A673 (cell line): Measurements from ENCODE around the gene PRKG1. TPM values are rescaled to one million over a fixed set of nuclear protein-coding genes. Genes with fewer than 3 reads are reported as not detected.
A peak's percentile ranks its signal among the peaks of the same experiment; 100 is the strongest.

Source experiments
- BruUV-seq: library from RNA; stranded (reverse); fragments of 400-500 nt; replicated peaks from 2 replicates; lab custom pipeline; 2021; lab: Mats Ljungman, UMichigan
- CTCF ChIA-PET: fragments of 300-600 bp; sonication (Branson Sonifier 250); formaldehyde crosslinking; loops from one replicate; lab custom pipeline; 2022; ENCODE audit warnings: antibody characterized with exemption; lab: Charles Lee
- POLR2A ChIA-PET: fragments of 300-600 bp; sonication (Branson Sonifier 250); formaldehyde crosslinking; loops from one replicate; lab custom pipeline; 2022; ENCODE audit warnings: antibody characterized with exemption; ENCODE audit not compliant: low non-redundant PET; lab: Charles Lee
- DNase-seq: peaks from one replicate; pipeline ENCODE4 v3.0.0-alpha.2; 2015; ENCODE audit warnings: low spot score
- H3K27ac ChIP-seq: fragments of 200-600 bp; sonication (generic); 2 replicates; pipeline ENCODE4 v1.5.1; 2016; ENCODE audit warnings: mixed run types, low read depth, mild to moderate bottlenecking, mixed read lengths, antibody characterized with exemption, low read length; ENCODE audit not compliant: poor library complexity, severe bottlenecking
- H3K27me3 ChIP-seq: fragments of 200-600 bp; sonication (generic); replicated peaks from 2 replicates; pipeline ENCODE4 v1.6.1; 2017; ENCODE audit warnings: mixed run types, low read depth, mild to moderate bottlenecking, mixed read lengths, antibody characterized with exemption, low read length; ENCODE audit not compliant: insufficient read depth, poor library complexity
- H3K36me3 ChIP-seq: fragments of 200-600 bp; sonication (generic); 2 replicates; pipeline ENCODE4 v1.6.1; 2016; ENCODE audit warnings: mixed run types, mild to moderate bottlenecking, mixed read lengths, antibody characterized with exemption, low read length; ENCODE audit not compliant: insufficient read depth, poor library complexity, severe bottlenecking
- H3K4me1 ChIP-seq: fragments of 200-600 bp; sonication (generic); 2 replicates; pipeline ENCODE4 v1.6.1; 2017; ENCODE audit warnings: mixed run types, mild to moderate bottlenecking, mixed read lengths, antibody characterized with exemption, low read length; ENCODE audit not compliant: insufficient read depth, poor library complexity, severe bottlenecking
- H3K4me3 ChIP-seq: fragments of 200-600 bp; sonication (generic); 2 replicates; pipeline ENCODE4 v1.5.1; 2016; ENCODE audit warnings: low read depth, mixed run types, mild to moderate bottlenecking, mixed read lengths, low read length; ENCODE audit not compliant: poor library complexity, severe bottlenecking
- H3K9me3 ChIP-seq: fragments of 200-600 bp; sonication (generic); 2 replicates; pipeline ENCODE4 v1.6.1; 2016; ENCODE audit warnings: mixed run types, low read depth, mild to moderate bottlenecking, mixed read lengths, antibody characterized with exemption, low read length; ENCODE audit not compliant: poor library complexity, severe bottlenecking
- CTCF ChIP-seq: fragments of 300-800, 200-600 bp; sonication (generic); conservative IDR thresholded peaks from 2 replicates; pipeline ENCODE4 v1.5.1; 2017; ENCODE audit warnings: low read depth, mild to moderate bottlenecking, antibody characterized with exemption, low read length, moderate library complexity, mixed read lengths
- EZH2 ChIP-seq: fragments of 200-600 bp; sonication (generic); IDR thresholded peaks from 2 replicates; pipeline ENCODE4 v1.6.1; 2017; ENCODE audit warnings: borderline replicate concordance, low read depth, mild to moderate bottlenecking, mixed read lengths, antibody characterized with exemption, low read length; ENCODE audit not compliant: poor library complexity, severe bottlenecking
- intact Hi-C: fragments of 100-400 bp; cut with micrococcal nuclease; formaldehyde crosslinking; loops from one replicate; pipeline ENCODE4 v1.10.0; 2022; ENCODE audit not compliant: unreplicated experiment
- total RNA-seq: library from RNA; stranded (reverse); gene quantifications from 2 replicates; pipeline ENCODE4 v1.2.3, GENCODE V29; 2021

The PRKG1 gene
- total RNA-seq, 1 experiment from 2014 or later = 0.58 TPM

GRCh38 chr10:52332815-52333214 lies 1258.5 kb downstream of the PRKG1 start:
- BruUV-seq = no TSS peak
- H3K4me1 ChIP-seq = peaks cover 16% of the 10 kb centered on the region
- H3K36me3 ChIP-seq = no peaks in the 10 kb centered on the region
- intact Hi-C loops = no loop called here
- H3K27ac ChIP-seq = no peak overlapping the region
- no peak overlapping the region for H3K4me3 ChIP-seq
- TF ChIP-seq EZH2 (no peak), CTCF (no peak)
- ChIA-PET POLR2A (no interaction called here), CTCF (interaction anchor here (0.7 kb wide), 1 partner anchor 1084 kb away, joined by 13 read pairs; no protein-coding TSS in a partner anchor)
- H3K27me3 ChIP-seq = no peaks in the 10 kb centered on the region
- no peaks in the 10 kb centered on the region for H3K9me3 ChIP-seq
- DNase-seq = peak; percentile 22

GRCh38 chr10:52334595-52334994 lies 1260.3 kb downstream of the PRKG1 start:
- no peaks in the 10 kb centered on the region for H3K27me3 ChIP-seq
- no peaks in the 10 kb centered on the region for H3K36me3 ChIP-seq
- peaks cover 16% of the 10 kb centered on the region for H3K4me1 ChIP-seq
- DNase-seq = peak; percentile 82
- intact Hi-C loops = no loop called here
- POLR2A ChIA-PET = no interaction called here
- H3K9me3 ChIP-seq = no peaks in the 10 kb centered on the region
- CTCF ChIA-PET = no interaction called here
- BruUV-seq = no TSS peak
- no peak overlapping the region for H3K27ac ChIP-seq
- H3K4me3 ChIP-seq = no peak overlapping the region
- TF ChIP-seq EZH2 (no peak), CTCF (no peak)

- BruUV-seq = no TSS peak
- Histone ChIP-seq H3K27me3 (no peaks in the 10 kb centered on the region), H3K4me3 (no peak overlapping the region), H3K9me3 (no peaks in the 10 kb centered on the region), H3K4me1 (peaks cover 16% of the 10 kb centered on the region), H3K27ac (no peak overlapping the region), H3K36me3 (no peaks in the 10 kb centered on the region)
- CTCF ChIA-PET = no interaction called here
- no peak for DNase-seq
- TF ChIP-seq CTCF = no peak
- no peak for TF ChIP-seq EZH2
- POLR2A ChIA-PET = no interaction called here
- intact Hi-C loops = no loop called here
Measured at GRCh38 chr10:52335665-52336064, 1261.4 kb downstream of the PRKG1 start.
